Natural killer cell (primary cell): ENCODE results near the gene EBF4. TPM values are rescaled to one million over a fixed set of nuclear protein-coding genes. Genes with fewer than 3 reads are reported as not detected.

Source experiments
- ATAC-seq, 3 donors: fragments of 150-1000 bp in 2 of 3; fragments of 200-7000 bp in 1 of 3; cut with Tn5 transposase; 1 replicate in 1 of 3; 2 replicates in 2 of 3; pipeline ENCODE4 v1.10.0; 2021; ENCODE audit warnings: mild to moderate bottlenecking in 2 of 3, moderate library complexity in 2 of 3
- DNase-seq, 2 donors: peaks; one replicate each; pipeline versions ENCODE4 v3.0.0 to v3.0.0-alpha.2; 2013 to 2021; ENCODE audit warnings: mixed read lengths in 1 of 2
- H3K27ac ChIP-seq: one replicate; pipeline ENCODE4 v1.5.1; 2013; ENCODE audit warnings: mild to moderate bottlenecking, low read length
- H3K27me3 ChIP-seq: one replicate; pipeline ENCODE4 v1.6.1; 2013; ENCODE audit warnings: low read length; ENCODE audit not compliant: control insufficient read depth, insufficient read depth
- H3K36me3 ChIP-seq: one replicate; pipeline ENCODE4 v1.6.1; 2013; ENCODE audit warnings: low read length; ENCODE audit not compliant: control insufficient read depth, insufficient read depth
- H3K4me1 ChIP-seq: one replicate; pipeline ENCODE4 v1.6.1; 2013; ENCODE audit warnings: low read length; ENCODE audit not compliant: control insufficient read depth, insufficient read depth
- H3K4me3 ChIP-seq: one replicate; pipeline ENCODE4 v1.5.1; 2013; ENCODE audit warnings: low read length
- H3K9me3 ChIP-seq: one replicate; pipeline ENCODE4 v1.6.1; 2013; ENCODE audit warnings: low read length; ENCODE audit not compliant: control insufficient read depth, insufficient read depth
- H3K27ac Mint-ChIP-seq, 2 donors: one replicate each; pipeline ENCODE4 v1.8.0; 2022; ENCODE audit warnings: mild to moderate bottlenecking in 2 of 2, mixed read lengths in 2 of 2, moderate library complexity in 1 of 2
- H3K27me3 Mint-ChIP-seq, 2 donors: one replicate each; pipeline ENCODE4 v1.8.0; 2022; ENCODE audit warnings: low read depth in 2 of 2, mixed read lengths in 2 of 2
- H3K36me3 Mint-ChIP-seq: one replicate; pipeline ENCODE4 v1.8.0; 2022; ENCODE audit warnings: mixed read lengths
- H3K4me1 Mint-ChIP-seq, 2 donors: one replicate each; pipeline ENCODE4 v1.8.0; 2022; ENCODE audit warnings: mixed read lengths in 2 of 2
- H3K4me3 Mint-ChIP-seq: one replicate; pipeline ENCODE4 v1.8.0; 2022; ENCODE audit warnings: mild to moderate bottlenecking, moderate library complexity, mixed read lengths
- H3K9me3 Mint-ChIP-seq, 2 donors: one replicate each; pipeline ENCODE4 v1.8.0; 2022; ENCODE audit warnings: mixed read lengths in 2 of 2
- WGBS: methylation state at CpG from one replicate; pipeline ENCODE4 v1.1.7; 2013; ENCODE audit warnings: missing lambda C conversion rate; ENCODE audit not compliant: insufficient coverage; 5-methylcytosine and 5-hydroxymethylcytosine counted together
- intact Hi-C: fragments of 100-400 bp; cut with micrococcal nuclease; formaldehyde crosslinking; loops from one replicate; pipeline ENCODE4 v1.14.2; 2022
- total RNA-seq, 4 donors: library from RNA; stranded (reverse); fragments of 120-200 nt in 1 of 4; gene quantifications; one replicate each; pipeline versions ENCODE4 v1.2.3 to v1.2.4, GENCODE V29; 2013 to 2022
- TF ChIP-seq, protein P1 (sequence below): fragments of 200-600 bp; IDR thresholded peaks from one replicate; pipeline ENCODE4 v1.8.0; 2022; ENCODE audit warnings: antibody characterized with exemption

Gene EBF4
- total RNA-seq, 3 donors from 2014 or later (not counting 1 experiment from before 2014, with no cell fraction given), result 17.1 to 21.7 (median 20.4) TPM

DNA sequence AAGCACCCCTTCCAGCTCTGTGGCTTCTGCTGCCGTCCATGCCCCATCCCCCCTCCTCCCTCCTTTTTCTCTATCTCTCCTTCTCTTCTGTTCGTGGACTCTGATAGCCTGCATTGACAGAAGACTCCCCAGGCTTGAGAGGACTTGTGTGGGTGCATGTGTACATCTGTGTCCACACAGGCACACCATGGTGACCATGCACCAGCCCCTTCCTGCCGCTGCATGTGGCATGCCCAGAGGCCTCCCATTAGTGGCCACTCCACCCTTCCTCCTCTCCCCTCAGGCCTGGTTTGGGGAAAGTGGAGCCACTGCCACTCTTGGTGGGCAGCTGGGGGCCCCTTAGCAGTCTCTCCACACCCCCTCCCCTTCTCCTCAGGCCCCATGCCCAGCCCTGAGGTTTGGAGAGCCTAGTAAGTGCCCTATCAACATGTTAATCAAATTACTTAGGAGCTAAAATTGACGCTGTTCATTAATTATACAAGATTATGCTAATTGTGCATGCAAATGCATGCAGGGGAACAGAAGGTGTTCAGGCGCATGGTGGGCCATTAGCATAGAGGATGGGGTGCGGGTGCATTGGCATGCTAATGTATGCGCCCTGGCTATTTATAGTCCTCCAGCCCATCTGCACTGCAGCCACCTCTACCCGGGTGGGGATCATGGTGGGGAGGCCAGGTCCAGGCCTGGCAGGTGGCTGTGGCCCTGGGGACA, 45.9 kb downstream of the EBF4 start:
- H3K27me3 Mint-ChIP-seq, result no peaks in the 10 kb centered on the region
- DNase-seq (no peak), ATAC-seq (no peak)
- intact Hi-C loops, result no loop called here
- H3K27ac ChIP-seq, result no peak overlapping the region
- peak overlapping the region; percentile 64 to 78 for H3K27ac Mint-ChIP-seq
- H3K9me3 Mint-ChIP-seq, result no peaks in the 10 kb centered on the region
- H3K36me3 ChIP-seq, result no peaks in the 10 kb centered on the region
- peak overlapping the region; percentile 45 for H3K4me3 Mint-ChIP-seq
- H3K36me3 Mint-ChIP-seq, result peaks cover under 1% of the 10 kb centered on the region
- H3K9me3 ChIP-seq, result no peaks in the 10 kb centered on the region
- no peaks in the 10 kb centered on the region for H3K27me3 ChIP-seq
- TF ChIP-seq, protein P1, sequence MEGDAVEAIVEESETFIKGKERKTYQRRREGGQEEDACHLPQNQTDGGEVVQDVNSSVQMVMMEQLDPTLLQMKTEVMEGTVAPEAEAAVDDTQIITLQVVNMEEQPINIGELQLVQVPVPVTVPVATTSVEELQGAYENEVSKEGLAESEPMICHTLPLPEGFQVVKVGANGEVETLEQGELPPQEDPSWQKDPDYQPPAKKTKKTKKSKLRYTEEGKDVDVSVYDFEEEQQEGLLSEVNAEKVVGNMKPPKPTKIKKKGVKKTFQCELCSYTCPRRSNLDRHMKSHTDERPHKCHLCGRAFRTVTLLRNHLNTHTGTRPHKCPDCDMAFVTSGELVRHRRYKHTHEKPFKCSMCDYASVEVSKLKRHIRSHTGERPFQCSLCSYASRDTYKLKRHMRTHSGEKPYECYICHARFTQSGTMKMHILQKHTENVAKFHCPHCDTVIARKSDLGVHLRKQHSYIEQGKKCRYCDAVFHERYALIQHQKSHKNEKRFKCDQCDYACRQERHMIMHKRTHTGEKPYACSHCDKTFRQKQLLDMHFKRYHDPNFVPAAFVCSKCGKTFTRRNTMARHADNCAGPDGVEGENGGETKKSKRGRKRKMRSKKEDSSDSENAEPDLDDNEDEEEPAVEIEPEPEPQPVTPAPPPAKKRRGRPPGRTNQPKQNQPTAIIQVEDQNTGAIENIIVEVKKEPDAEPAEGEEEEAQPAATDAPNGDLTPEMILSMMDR, result no peak
- 77% methylated on average over 7 of the region's 8 CpGs for WGBS
- H3K4me1 Mint-ChIP-seq, result peaks cover 48 to 54% of the 10 kb centered on the region in 2 donors
- no peak overlapping the region for H3K4me3 ChIP-seq
- H3K4me1 ChIP-seq, result peaks cover 61% of the 10 kb centered on the region

- Mint-ChIP-seq H3K9me3 (no peaks in the 10 kb centered on the region), H3K27ac (peak overlapping the region; percentile 64 to 78), H3K4me3 (no peak overlapping the region), H3K27me3 (no peaks in the 10 kb centered on the region), H3K36me3 (no peaks in the 10 kb centered on the region), H3K4me1 (peaks cover 50 to 54% of the 10 kb centered on the region in 2 donors)
- TF ChIP-seq, protein P1, result no peak
- no peak overlapping the region for H3K27ac ChIP-seq
- intact Hi-C loops, result no loop called here
- H3K4me3 ChIP-seq, result no peak overlapping the region
- no peaks in the 10 kb centered on the region for H3K36me3 ChIP-seq
- H3K4me1 ChIP-seq, result peaks cover 61% of the 10 kb centered on the region
- ATAC-seq (no peak), DNase-seq (no peak)
- no peaks in the 10 kb centered on the region for H3K27me3 ChIP-seq
- 93% methylated on average over 8 of the region's 8 CpGs for whole genome bisulfite sequencing
- no peaks in the 10 kb centered on the region for H3K9me3 ChIP-seq
Measured at GRCh38 chr20:2739042-2739398, 46.4 kb downstream of the EBF4 start.

DNA sequence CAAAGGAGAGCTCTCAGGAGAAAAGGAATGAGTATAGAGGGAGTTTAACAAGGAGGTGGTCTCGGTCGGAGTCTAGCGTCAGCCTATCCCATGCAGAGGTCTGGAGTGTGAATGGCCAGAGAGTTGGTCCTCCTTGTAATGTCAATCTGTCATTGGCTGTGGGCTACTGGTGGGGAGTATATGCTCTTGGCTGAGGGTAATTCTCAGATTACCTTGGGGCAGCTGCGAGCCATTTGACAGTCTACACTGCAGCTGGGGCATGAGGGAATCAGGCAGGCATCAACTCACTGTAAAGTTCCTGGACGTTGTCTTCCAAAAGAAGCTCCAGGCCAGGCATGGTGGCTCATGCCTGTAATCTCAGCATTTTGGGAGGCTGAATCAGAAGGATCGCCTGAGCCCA, 48.1 kb downstream of the EBF4 start:
- Histone ChIP-seq H3K36me3 (no peaks in the 10 kb centered on the region), H3K27me3 (no peaks in the 10 kb centered on the region), H3K4me1 (peaks cover 68% of the 10 kb centered on the region), H3K9me3 (no peaks in the 10 kb centered on the region), H3K27ac (peak overlapping the region; percentile 37), H3K4me3 (no peak overlapping the region)
- Mint-ChIP-seq H3K4me3 (peak overlapping the region; percentile 76), H3K36me3 (no peaks in the 10 kb centered on the region), H3K27ac (peak overlapping the region; percentile 91 to 95), H3K27me3 (no peaks in the 10 kb centered on the region), H3K9me3 (no peaks in the 10 kb centered on the region), H3K4me1 (peaks cover 56 to 60% of the 10 kb centered on the region in 2 donors)
- intact Hi-C loops, result loop anchor here (1.0 to 5.0 kb wide), 2 partner anchors 11 to 112 kb away; no protein-coding TSS in a partner anchor
- ATAC-seq, result no peak
- WGBS, result 92% methylated on average over 6 of the region's 6 CpGs
- DNase-seq, result no peak
- TF ChIP-seq, protein P1, result no peak
